Naive thymus-derived CD8-positive, alpha-beta T cell (primary cell): ENCODE data around the gene CCDC85C. TPM values are rescaled to one million over a fixed set of nuclear protein-coding genes. Genes with fewer than 3 reads are reported as not detected.
A peak's percentile ranks its signal among the peaks of the same experiment; 100 is the strongest.

Source experiments
- ATAC-seq, 2 donors: fragments of 150-1000 bp; cut with Tn5 transposase in 1 of 2; sonication (Bioruptor Pico), chemical (Tn5 transposase) in 1 of 2; 1 replicate in 1 of 2; 2 replicates in 1 of 2; pipeline ENCODE4 v1.10.0; 2021; ENCODE audit warnings: mild to moderate bottlenecking in 2 of 2, moderate library complexity in 2 of 2
- POLR2A ChIA-PET: fragments of 350-600 bp; sonication (Branson Sonifier 250); formaldehyde crosslinking; loops from one replicate; lab custom pipeline; 2021; ENCODE audit warnings: antibody characterized with exemption; lab: Charles Lee
- DNase-seq, 10 donors: peaks; one replicate each; pipeline versions ENCODE4 v3.0.0 to v3.0.0-alpha.2; 2020 to 2022
- H3K27ac Mint-ChIP-seq, 10 donors: one replicate each; pipeline ENCODE4 v1.8.0; 2020 to 2022; ENCODE audit warnings: mild to moderate bottlenecking in 10 of 10, mixed read lengths in 10 of 10, moderate library complexity in 4 of 10, inconsistent platforms in 1 of 10
- H3K27me3 Mint-ChIP-seq, 5 donors: one replicate each; pipeline ENCODE4 v1.8.0; 2021 to 2022; ENCODE audit warnings: mixed read lengths in 5 of 5
- H3K36me3 Mint-ChIP-seq, 3 donors: one replicate each; pipeline ENCODE4 v1.8.0; 2020 to 2022; ENCODE audit warnings: mixed read lengths in 3 of 3, mild to moderate bottlenecking in 2 of 3, inconsistent platforms in 1 of 3
- H3K4me1 Mint-ChIP-seq, 4 donors: one replicate each; pipeline ENCODE4 v1.8.0; 2021 to 2022; ENCODE audit warnings: mixed read lengths in 4 of 4
- H3K4me3 Mint-ChIP-seq, 10 donors: one replicate each; pipeline ENCODE4 v1.8.0; 2020 to 2022; ENCODE audit warnings: mild to moderate bottlenecking in 10 of 10, mixed read lengths in 10 of 10, moderate library complexity in 6 of 10, inconsistent platforms in 1 of 10
- H3K9me3 Mint-ChIP-seq, 9 donors: one replicate each; pipeline ENCODE4 v1.8.0; 2020 to 2022; ENCODE audit warnings: mixed read lengths in 9 of 9, mild to moderate bottlenecking in 3 of 9, inconsistent platforms in 1 of 9, moderate library complexity in 1 of 9
- polyA plus RNA-seq, 3 donors: library from polyadenylated mRNA; unstranded; fragments of 300-500 nt; fragmentation: Illumina TruSeq; gene quantifications; one replicate each; pipeline ENCODE4 v1.2.3, GENCODE V29; 2021
- total RNA-seq, 8 experiments: library from RNA in 2 of 8; stranded (reverse) in 2 of 8; gene quantifications; one replicate each; pipeline ENCODE4 v1.2.3 and lab custom pipeline; 2021 to 2026

CCDC85C gene
- total and polyA plus RNA-seq, 5 experiments from 2014 or later, result 0.67 to 10.1 (median 1.4) TPM

DNA sequence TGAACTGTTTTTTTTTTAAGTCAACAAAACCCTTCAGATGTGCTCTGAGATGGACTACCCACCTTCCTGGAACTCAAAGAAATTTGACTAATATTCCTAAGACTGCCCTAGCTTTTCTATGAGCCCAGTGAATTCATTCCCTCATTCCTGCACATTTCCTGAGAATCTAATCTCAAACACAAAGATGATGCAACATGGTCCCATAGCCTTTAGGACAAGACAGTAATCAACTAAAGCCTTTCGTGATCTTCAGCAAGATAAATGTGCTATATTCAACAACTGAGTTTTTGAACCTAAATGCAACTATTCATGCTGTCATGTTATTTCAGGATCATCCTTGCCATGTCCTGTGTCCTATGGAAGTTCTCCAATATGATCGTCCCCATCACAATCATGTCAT is 128.3 kb downstream of the CCDC85C start:
- Mint-ChIP-seq H3K4me1 (peaks cover 34 to 59% (median 48%) of the 10 kb centered on the region in 4 donors), H3K27ac (no peak overlapping the region), H3K27me3 (no peaks in the 10 kb centered on the region), H3K4me3 (no peak overlapping the region), H3K9me3 (no peaks in the 10 kb centered on the region), H3K36me3 (no peaks in the 10 kb centered on the region)
- POLR2A ChIA-PET, result no interaction called here
- no peak for ATAC-seq
- DNase-seq, result no peak

GRCh38 chr14:99475179-99475578 is 128.8 kb downstream of the CCDC85C start:
- Mint-ChIP-seq H3K4me1 (peaks cover 36 to 64% (median 53%) of the 10 kb centered on the region in 4 donors), H3K4me3 (no peak overlapping the region), H3K9me3 (no peaks in the 10 kb centered on the region), H3K36me3 (no peaks in the 10 kb centered on the region), H3K27me3 (no peaks in the 10 kb centered on the region), H3K27ac (no peak overlapping the region)
- DNase-seq (no peak), ATAC-seq (no peak)
- POLR2A ChIA-PET, result no interaction called here

DNA sequence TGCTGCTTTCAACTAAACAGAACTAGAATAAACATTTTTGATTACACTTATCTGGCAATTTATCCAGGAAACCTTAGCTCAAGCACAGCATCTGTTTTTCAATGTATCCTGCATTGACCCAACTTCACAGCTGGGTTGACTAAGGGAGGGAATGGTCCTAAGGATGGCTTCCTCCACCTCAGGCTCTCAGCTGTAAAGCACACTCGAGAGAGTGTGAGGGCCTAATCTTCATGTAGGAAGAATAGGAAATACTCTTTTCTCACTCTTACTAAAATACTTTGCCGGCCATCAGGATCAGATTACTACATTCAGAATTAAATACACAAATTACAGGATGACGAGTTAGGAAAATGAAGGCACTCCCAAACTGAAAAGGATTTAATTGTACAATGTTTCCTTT is 130.5 kb downstream of the CCDC85C start:
- Mint-ChIP-seq H3K27me3 (no peaks in the 10 kb centered on the region), H3K9me3 (no peaks in the 10 kb centered on the region), H3K36me3 (no peaks in the 10 kb centered on the region), H3K27ac (peak overlapping the region in 1 of 10 donors; percentile 38), H3K4me3 (no peak overlapping the region), H3K4me1 (peaks cover 36 to 65% (median 57%) of the 10 kb centered on the region in 4 donors)
- ATAC-seq, result no peak
- POLR2A ChIA-PET, result no interaction called here
- DNase-seq, result no peak

DNA sequence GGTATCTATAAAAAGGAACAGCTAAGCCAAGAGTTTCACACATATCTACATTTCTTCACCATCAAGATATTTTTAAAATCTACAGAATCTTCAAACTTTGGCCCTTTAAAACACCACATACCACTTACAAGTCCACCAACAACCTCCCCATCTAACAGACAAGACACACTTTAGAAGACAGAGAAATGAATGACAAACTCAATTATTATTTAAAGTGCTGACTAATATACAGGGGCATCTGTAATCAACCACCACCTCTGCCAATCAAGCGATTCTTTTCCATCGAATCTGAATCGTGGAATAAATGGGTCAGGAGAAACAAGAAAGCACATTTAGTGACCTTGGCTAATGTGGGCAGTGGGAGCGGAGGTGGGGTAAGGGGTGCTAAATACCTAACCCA is 131.1 kb downstream of the CCDC85C start:
- peak overlapping the region in 2 of 10 donors; percentile 31 to 38 for H3K27ac Mint-ChIP-seq
- peaks cover 35 to 65% (median 56%) of the 10 kb centered on the region in 4 donors for H3K4me1 Mint-ChIP-seq
- H3K9me3 Mint-ChIP-seq, result no peaks in the 10 kb centered on the region
- no peaks in the 10 kb centered on the region for H3K36me3 Mint-ChIP-seq
- POLR2A ChIA-PET, result no interaction called here
- no peak overlapping the region for H3K4me3 Mint-ChIP-seq
- H3K27me3 Mint-ChIP-seq, result no peaks in the 10 kb centered on the region
- ATAC-seq (no peak), DNase-seq (no peak)

GRCh38 chr14:99471731-99472130 is 132.3 kb downstream of the CCDC85C start:
- Mint-ChIP-seq H3K9me3 (no peaks in the 10 kb centered on the region), H3K36me3 (peaks cover 0 to 3% (median 0%) of the 10 kb centered on the region in 3 donors), H3K27ac (no peak overlapping the region), H3K4me1 (peaks cover 37 to 67% (median 55%) of the 10 kb centered on the region in 4 donors), H3K4me3 (no peak overlapping the region), H3K27me3 (no peaks in the 10 kb centered on the region)
- no peak for DNase-seq
- POLR2A ChIA-PET, result no interaction called here
- no peak for ATAC-seq

DNA sequence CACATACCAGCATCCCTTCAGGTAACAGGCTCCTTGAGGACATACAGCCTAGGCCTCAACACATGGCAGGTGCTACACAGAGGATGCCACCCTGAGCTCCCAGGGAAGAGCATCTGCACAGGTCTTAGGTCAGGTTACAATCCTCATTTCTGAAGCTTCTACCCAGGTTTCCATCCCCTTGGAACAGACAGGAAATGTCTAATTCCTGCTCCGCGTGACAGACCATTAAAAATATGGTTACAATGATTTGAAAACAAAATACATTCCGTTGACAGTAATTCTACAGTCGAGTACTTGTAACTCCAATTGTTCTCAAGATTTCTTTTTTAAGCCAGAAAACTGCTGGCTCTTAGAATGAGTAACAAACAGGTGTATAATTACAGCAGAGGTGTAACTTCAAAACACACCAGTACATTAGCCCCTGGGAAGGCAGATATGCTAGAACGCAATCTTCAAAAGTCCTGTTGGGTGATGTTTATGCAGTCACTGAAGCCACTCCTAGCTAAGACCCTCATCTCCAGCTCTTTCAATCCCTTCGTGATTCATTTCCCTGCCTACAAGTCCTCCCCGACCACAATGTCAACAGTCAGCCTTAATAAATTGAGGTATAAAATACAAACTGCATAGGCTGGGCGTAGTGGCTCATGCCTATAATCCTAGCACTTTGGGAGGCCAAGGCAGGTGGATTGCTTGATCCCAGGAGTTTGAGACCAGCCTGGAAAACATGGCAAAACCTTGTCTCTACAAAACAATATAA is 135.0 kb downstream of the CCDC85C start:
- ATAC-seq (no peak), DNase-seq (no peak)
- Mint-ChIP-seq H3K4me1 (peaks cover 36 to 72% (median 46%) of the 10 kb centered on the region in 4 donors), H3K9me3 (no peaks in the 10 kb centered on the region), H3K36me3 (peaks cover 0 to 25% (median 3%) of the 10 kb centered on the region in 3 donors), H3K4me3 (peak overlapping the region in 1 of 10 donors; percentile 4), H3K27me3 (no peaks in the 10 kb centered on the region), H3K27ac (peak overlapping the region in 6 of 10 donors; percentile 28 to 83 (median 56))
- POLR2A ChIA-PET, result interaction anchor here (0.7 to 0.8 kb wide), 2 partner anchors 12 to 1397 kb away, joined by 3 to 4 read pairs; partner anchors contain the start of genes CCNK and SETD3

GRCh38 chr14:99468081-99468480 is 135.9 kb downstream of the CCDC85C start:
- Mint-ChIP-seq H3K27ac (peak overlapping the region in 5 of 10 donors; percentile 0 to 83 (median 50)), H3K4me1 (peaks cover 38 to 73% (median 41%) of the 10 kb centered on the region in 4 donors), H3K27me3 (no peaks in the 10 kb centered on the region), H3K4me3 (peak overlapping the region in 5 of 10 donors; percentile 1 to 53 (median 5)), H3K36me3 (peaks cover 5 to 34% (median 8%) of the 10 kb centered on the region in 3 donors), H3K9me3 (no peaks in the 10 kb centered on the region)
- ATAC-seq (no peak), DNase-seq (no peak)
- POLR2A ChIA-PET, result interaction anchor here (0.7 kb wide), 1 partner anchor 13 kb away, joined by 3 read pairs; the partner anchor contains the start of genes CCNK and SETD3

DNA sequence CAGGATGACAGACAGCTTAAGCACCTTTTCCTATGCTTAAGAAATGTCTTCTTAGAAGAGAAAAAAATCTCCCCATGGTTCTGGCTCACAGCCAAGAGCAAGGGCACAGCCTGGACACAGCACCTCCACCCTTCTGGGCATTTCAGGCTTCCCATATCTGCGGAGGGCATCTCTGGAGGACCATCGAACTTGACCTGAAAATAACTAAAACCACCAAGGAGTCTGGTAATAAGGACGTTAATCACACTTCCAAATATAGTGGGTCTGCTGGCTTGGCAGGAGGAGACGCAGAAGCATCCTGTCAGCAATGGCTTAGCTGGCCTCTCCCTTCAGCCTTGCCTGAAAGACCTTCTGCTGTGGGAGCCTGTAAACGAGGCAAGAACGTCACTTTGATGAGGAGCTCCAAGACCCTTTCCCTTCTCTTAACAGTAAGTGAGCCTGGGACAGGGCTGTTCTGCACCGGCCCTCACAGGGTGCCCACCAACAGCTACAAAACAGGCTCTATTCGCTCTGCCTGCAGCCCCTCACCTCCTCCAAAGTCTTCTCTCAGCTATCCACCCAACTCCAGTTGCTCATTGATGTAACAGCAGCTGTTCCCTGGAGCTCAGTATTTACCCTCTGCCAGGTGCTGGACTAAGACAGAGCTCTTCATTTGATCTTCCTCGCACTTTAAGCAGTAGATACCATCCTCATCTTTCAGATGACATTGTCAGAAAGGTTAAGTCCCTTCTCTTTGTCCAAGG is 136.5 kb downstream of the CCDC85C start:
- Mint-ChIP-seq H3K4me1 (peaks cover 38 to 71% (median 40%) of the 10 kb centered on the region in 4 donors), H3K36me3 (peaks cover 5 to 40% (median 8%) of the 10 kb centered on the region in 3 donors), H3K4me3 (peak overlapping the region in 1 of 10 donors; percentile 1), H3K27ac (peak overlapping the region in 3 of 10 donors; percentile 37 to 83 (median 71)), H3K27me3 (no peaks in the 10 kb centered on the region), H3K9me3 (no peaks in the 10 kb centered on the region)
- POLR2A ChIA-PET, result interaction anchor here (0.7 kb wide), 1 partner anchor 13 kb away, joined by 3 read pairs; the partner anchor contains the start of genes CCNK and SETD3
- DNase-seq, result no peak
- no peak for ATAC-seq

DNA sequence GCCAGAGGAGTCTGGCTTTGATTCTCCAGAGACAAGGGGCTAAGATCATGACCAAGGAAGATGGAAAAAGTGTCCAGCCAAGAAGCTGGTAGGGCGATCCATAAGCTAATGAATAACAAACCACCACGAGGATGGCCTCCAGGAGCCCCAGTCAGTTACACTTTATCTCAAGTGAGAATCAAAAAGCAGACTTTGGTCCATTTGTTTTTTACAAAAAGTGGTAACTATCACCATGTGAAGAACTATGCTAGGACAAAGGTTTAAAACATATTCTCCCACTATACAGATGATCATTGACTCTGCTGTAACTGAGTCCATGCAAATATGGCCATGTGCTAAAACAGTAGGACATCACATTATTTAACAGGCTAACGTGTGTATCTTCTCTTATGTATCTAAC is 137.2 kb downstream of the CCDC85C start:
- H3K27me3 Mint-ChIP-seq, result no peaks in the 10 kb centered on the region
- peaks cover 39 to 73% (median 42%) of the 10 kb centered on the region in 4 donors for H3K4me1 Mint-ChIP-seq
- ATAC-seq, result no peak
- POLR2A ChIA-PET, result no interaction called here
- no peak for DNase-seq
- no peaks in the 10 kb centered on the region for H3K9me3 Mint-ChIP-seq
- no peak overlapping the region for H3K4me3 Mint-ChIP-seq
- peak overlapping the region in 1 of 10 donors; percentile 11 for H3K27ac Mint-ChIP-seq
- H3K36me3 Mint-ChIP-seq, result peaks cover 5 to 47% (median 8%) of the 10 kb centered on the region in 3 donors

DNA sequence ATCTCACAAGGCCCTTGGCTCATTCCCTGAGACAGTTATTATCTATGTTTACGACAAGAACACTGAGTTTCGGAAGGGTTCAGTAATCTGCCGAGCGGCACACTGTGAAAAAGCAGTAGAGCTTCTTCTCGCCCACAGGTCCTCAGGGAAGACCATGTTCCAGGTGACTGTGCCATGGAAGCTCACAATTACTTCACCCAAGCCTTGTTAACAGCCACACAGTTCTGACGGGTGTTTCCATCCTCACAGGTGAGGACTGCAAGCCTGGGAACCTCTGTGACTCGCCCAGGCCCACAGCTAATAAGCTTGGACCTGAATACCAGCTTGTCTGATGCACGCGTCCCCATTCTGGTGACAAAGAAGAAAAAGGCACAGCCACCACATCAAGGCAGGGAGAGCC is 138.7 kb downstream of the CCDC85C start:
- Mint-ChIP-seq H3K27ac (no peak overlapping the region), H3K4me3 (no peak overlapping the region), H3K4me1 (peaks cover 29 to 73% (median 37%) of the 10 kb centered on the region in 4 donors), H3K27me3 (no peaks in the 10 kb centered on the region), H3K9me3 (no peaks in the 10 kb centered on the region), H3K36me3 (peaks cover 5 to 61% (median 13%) of the 10 kb centered on the region in 3 donors)
- POLR2A ChIA-PET, result interaction anchor here (0.7 to 1.9 kb wide), 2 partner anchors 15 to 29 kb away, joined by 3 to 4 read pairs; partner anchors contain the start of genes CCNK and SETD3
- ATAC-seq, result no peak
- DNase-seq, result no peak

DNA sequence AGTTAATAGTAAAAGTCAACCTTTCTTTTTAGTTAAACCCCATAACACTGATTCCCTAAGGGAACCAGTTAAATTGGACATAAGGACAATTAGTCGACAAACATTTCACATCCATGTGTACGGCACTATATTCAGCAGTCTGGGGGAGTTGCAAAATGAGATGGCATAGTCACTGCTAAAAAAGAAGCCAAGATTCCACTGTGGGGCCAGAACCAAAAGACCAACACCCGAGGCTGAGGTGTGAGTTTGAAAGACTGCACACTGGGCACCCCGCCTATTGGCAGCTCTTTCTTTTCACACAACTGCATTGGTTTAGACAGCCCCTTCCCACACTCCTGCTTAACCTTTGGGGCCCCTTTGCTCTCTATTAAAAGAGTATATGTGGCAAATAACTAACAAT is 140.0 kb downstream of the CCDC85C start:
- H3K36me3 Mint-ChIP-seq, result peaks cover 5 to 73% (median 13%) of the 10 kb centered on the region in 3 donors

GRCh38 chr14:99462210-99462609 is 141.8 kb downstream of the CCDC85C start:
- Mint-ChIP-seq H3K4me1 (peaks cover 0 to 48% (median 12%) of the 10 kb centered on the region in 4 donors), H3K27me3 (no peaks in the 10 kb centered on the region), H3K4me3 (no peak overlapping the region), H3K9me3 (no peaks in the 10 kb centered on the region), H3K36me3 (peaks cover 6 to 82% (median 15%) of the 10 kb centered on the region in 3 donors), H3K27ac (peak overlapping the region in 1 of 10 donors; percentile 33)
- POLR2A ChIA-PET, result no interaction called here
- no peak for DNase-seq
- ATAC-seq, result no peak

More for the DNA sequence above, 140.0 kb downstream of the CCDC85C start:
- no peak overlapping the region for H3K4me3 Mint-ChIP-seq
- POLR2A ChIA-PET, result interaction anchor here (1.5 to 1.9 kb wide), 2 partner anchors 15 to 17 kb away, joined by 3 to 4 read pairs; partner anchors contain the start of genes CCNK and SETD3
- DNase-seq (no peak), ATAC-seq (no peak)
- H3K9me3 Mint-ChIP-seq, result no peaks in the 10 kb centered on the region
- peaks cover 16 to 66% (median 27%) of the 10 kb centered on the region in 4 donors for H3K4me1 Mint-ChIP-seq
- H3K27me3 Mint-ChIP-seq, result no peaks in the 10 kb centered on the region
- H3K27ac Mint-ChIP-seq, result no peak overlapping the region
